ENCODE data around the gene PIK3CG.
"Not testable (repeated sequence)": the region's sequence is repeated elsewhere in the genome, so short reads cannot be mapped to it uniquely, and the experiment has no call there.

GRCh38 chr7:106955857-106956256, 90.8 kb downstream of the PIK3CG start:
- TF ChIP-seq CTCF (IDR thresholded peaks at IDR 0.05; ENCODE audit: insufficient read depth, low read length, poor library complexity, severe bottlenecking); EZH2phosphoT487 (conservative IDR thresholded peaks at IDR 0.05; ENCODE audit: low read length): not testable (repeated sequence)
